Ramos (cell line): Measurements from ENCODE around the gene ZMAT5.

Source experiments
- in situ Hi-C: fragments of 300-500 bp; cut with MboI; formaldehyde crosslinking; loops from one replicate; pipeline ENCODE4 v1.14.3; 2022; ENCODE audit warnings: low sequenced_read_pairs; ENCODE audit not compliant: unreplicated experiment

ZMAT5 gene

GRCh38 chr22:29788339-29789279 is 21.8 kb upstream of the ZMAT5 start:
- in situ Hi-C loops = no loop called here

GRCh38 chr22:29787371-29787980 is 20.7 kb upstream of the ZMAT5 start:
- in situ Hi-C loops = no loop called here

DNA sequence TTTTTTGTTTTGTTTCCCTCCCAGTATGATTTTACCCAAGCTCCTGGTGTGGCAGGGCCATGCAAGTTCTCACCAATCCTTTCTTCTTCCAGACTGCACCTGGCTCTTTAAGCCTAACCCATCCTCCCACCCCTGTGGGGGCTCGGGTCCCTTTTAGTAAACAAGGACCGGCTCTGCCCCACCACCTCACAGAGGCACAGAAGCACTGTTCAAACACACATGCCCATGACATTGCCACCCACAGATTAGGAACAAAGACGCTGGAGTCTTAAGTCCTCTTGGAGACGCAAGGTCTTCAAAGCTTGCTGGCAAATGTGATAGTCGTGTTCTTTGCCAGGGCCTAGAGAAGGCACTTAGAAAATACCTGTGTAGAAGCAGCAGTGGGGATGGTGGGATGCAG is 19.2 kb upstream of the ZMAT5 start:
- in situ Hi-C loops = no loop called here

DNA sequence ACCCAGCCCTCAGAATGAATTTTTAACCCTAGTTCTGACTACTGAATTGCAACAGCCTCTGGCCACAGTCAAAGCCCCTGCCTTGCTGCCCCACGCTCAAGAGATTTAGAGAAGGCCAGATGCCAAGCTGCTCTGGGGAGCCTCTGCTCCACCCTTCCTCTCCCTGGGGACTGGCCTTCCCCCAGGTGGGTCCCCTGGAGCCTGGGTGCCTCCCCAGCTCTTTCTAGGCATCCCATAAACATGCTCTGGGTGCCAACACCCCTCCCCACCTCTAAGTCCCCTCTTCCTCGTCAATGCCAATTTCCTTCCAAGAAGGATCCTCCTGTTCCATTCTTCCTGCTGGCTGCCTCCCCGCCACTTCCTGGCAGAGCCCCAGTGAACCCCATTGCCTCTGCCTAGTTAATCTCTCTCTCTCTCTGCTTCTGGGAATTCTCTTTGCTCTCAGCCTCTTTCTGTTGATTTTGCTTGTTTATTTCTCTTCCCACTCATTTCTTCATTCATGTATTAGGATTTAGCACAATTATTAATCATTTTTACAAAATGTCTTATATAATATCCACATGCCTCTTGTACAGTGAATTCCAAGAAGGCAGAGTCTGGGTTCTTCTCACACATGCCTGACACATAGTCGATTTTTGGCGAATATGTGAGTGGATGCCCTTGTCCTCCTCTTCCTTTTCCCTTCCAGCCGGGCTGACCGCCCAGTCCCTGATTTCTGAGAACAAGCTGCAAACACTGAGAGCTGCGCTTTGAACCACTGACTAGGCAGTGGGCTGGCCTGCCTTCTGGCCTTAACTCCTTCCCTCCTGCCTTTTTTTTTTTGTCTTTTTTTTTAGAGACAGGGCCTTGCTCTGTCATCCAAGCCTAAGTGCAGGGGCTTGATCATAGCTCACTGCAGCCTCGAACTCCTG is 17.9 kb upstream of the ZMAT5 start:
- in situ Hi-C loops = no loop called here

- in situ Hi-C loops = no loop called here
Observed at GRCh38 chr22:29782061-29782845, 15.4 kb upstream of the ZMAT5 start.

DNA sequence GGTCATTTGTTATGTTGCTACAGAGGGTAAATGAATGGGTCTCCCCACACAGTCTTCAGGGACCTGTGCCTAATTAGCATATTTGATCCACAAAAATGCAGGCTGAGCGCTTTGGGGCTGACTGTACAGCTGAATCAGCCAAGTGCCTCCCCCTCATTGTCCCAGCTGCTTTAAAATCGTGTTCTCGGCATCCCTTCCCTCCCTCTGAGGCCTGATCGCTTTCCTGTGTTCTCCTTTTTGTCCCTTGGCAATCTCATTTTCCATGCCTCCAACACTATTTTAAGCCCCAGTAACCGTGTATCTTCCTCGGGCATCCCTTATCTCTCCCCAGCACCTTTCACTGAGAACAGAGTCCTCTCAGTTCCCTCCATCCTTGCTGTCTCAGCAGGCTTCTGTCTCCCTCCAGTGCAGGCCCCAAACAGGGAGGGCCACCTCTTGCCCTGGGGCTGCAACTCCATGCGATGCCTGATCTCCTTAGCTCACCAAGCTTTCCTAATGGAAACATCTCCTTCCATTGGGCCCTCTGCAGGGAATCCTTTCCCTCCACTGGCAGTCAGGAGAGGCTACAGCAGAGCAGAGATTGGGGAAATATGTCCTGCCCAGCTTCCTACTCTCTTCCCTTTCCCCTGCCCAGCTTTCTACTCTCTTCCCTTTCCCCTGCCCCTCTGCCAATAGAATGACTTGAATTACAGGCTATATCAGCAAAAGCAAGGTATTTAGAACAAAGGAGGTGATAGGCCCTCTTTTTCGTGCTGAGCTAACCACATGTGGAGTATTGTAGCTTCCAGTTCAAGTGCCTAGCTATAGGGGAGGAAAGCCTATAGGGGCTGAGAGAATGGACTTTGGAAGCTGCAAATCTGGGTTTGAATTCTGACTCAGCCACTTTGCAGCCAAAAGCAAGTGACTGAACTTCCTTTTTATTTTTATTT is 14.2 kb upstream of the ZMAT5 start:
- in situ Hi-C loops = no loop called here

- in situ Hi-C loops = no loop called here
Observed at GRCh38 chr22:29780220-29780619, 13.4 kb upstream of the ZMAT5 start.

- in situ Hi-C loops = no loop called here
Observed at GRCh38 chr22:29773233-29773632, 6.4 kb upstream of the ZMAT5 start.

DNA sequence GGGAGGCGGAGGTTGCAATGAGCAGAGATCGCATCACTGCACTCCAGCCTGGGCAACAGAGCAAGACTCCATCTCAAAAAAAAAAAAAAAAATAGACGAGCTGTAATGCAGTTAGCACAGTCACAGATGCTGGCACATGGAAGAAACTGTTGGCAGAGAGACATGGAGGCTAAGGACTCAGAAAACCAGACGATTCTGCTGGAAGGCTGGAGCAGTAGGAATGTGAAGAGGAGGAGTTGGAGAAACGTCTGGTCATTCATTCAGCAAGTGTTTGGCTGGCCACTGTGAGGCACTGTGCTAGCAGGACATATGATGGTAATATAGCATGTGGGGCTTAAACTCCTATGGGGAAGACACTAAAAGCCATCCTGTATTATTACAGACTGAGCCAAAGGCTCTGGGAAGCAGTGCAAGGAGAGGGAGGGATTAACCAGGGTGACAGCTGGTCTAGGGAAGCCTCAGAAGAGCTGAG is 5.4 kb upstream of the ZMAT5 start:
- in situ Hi-C loops = no loop called here

DNA sequence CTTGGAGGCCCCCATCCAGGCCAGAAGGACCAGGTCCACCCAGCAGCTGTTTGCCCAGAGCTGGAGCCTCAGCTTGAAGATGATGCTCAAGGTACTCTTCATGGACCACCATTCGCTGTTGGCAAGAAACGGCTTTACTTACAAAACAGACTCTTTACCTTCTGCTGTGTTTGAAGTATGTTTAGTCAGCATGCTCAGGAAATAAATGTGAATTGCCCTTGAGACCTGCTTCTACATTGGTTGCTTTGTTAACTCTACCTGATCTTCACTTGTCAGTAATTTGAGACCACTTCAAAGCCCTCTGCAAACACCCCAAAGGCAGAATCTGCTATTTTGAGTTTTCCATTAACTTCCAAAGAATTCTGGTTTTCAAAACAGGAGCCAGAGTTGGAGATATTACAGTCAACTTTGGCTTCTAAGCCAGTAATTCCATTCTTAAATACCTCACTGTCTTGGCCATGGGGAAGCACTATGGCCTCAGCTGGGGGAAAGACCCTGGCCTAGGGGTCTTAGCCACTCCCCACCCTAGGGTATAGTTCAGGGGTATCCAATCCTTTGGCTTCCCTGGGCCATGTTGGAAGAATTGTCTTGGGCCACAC is 3.0 kb upstream of the ZMAT5 start:
- in situ Hi-C loops = no loop called here

GRCh38 chr22:29768052-29768693 is 1.4 kb upstream of the ZMAT5 start:
- in situ Hi-C loops = no loop called here

GRCh38 chr22:29767171-29768051 is 604 bp upstream of the ZMAT5 start, which contains the start of gene UQCR10:
TSS of gene UQCR10 (plus strand) at chr22:29767369. CDS start at chr22:29767399, 30 bp downstream.
- in situ Hi-C loops = no loop called here

DNA sequence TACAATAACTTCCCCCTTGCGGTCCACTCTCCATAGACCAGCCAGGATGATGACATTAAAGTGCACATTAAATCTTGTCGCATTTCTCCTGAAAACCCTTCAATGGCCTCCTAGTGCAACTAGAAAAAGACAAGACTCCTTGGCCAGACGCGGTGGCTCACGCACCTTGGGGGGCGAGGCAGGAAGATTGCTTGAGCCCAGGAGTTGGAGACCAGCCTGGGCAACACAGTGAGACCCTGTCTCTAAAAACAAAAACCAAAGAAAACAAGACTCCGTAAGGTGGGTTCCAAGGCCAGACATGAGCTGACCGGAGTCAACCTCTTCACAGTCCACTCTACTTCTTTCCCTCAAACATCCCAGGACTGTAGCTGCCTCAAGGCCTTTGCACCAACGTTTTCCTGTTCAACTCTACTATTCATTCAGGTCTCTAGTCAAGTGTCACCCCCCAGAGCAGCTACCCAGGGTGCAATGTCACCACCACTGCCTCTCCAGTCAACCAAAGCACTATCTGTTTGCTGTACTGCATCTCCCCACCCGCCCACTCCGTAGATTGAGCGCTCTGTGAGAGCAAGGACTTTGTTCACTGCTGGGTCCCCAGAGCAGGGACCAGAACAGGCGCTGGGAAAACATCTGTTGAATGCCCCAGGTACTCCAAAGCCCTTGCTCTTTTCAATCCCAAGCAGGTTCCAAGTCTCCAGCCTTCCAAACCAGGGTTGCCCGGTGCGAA is 739 bp downstream of the ZMAT5 start:
- in situ Hi-C loops = no loop called here

DNA sequence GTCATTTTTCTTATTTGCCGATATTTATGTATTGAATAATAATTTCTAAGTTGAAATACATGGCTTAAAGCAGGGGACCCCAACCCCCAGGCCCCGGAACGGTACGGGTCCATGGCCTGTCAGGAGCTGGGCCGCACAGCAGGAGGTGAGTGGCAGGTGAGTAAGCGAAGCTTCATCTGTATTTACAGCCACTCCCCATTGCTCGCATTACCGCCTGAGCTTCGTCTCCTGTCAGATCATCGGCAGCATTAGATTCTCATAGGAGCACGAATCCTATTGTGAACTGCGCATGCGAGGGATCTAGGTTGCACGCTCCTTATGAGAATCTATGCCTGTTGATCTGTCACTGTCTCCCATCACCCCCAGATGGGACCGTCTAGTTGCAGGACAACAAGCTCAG is 4.5 kb downstream of the ZMAT5 start:
- in situ Hi-C loops = no loop called here

- in situ Hi-C loops = no loop called here
Observed at GRCh38 chr22:29758959-29759358, 7.8 kb downstream of the ZMAT5 start.

- in situ Hi-C loops = no loop called here
Observed at GRCh38 chr22:29758068-29758622, 8.7 kb downstream of the ZMAT5 start.
